Ureter (tissue), 1 donor: Measurements from ENCODE around the gene ITIH5. TPM values are rescaled to one million over a fixed set of nuclear protein-coding genes. Genes with fewer than 3 reads are reported as not detected.
"Not testable (repeated sequence)": the region's sequence is repeated elsewhere in the genome, so short reads cannot be mapped to it uniquely, and the experiment has no call there.

ENCODE experiments used
- DNase-seq: peaks from one replicate; pipeline ENCODE4 v3.0.0-alpha.2; 2020; ENCODE audit warnings: low spot score
- total RNA-seq: library from RNA; stranded (reverse); gene quantifications from one replicate; pipeline ENCODE4 v1.2.4, GENCODE V29; 2023
- donor health status: DM: yes; HTN: yes; CAD: no.

The ITIH5 gene
- total RNA-seq, result 25.5 TPM

DNA sequence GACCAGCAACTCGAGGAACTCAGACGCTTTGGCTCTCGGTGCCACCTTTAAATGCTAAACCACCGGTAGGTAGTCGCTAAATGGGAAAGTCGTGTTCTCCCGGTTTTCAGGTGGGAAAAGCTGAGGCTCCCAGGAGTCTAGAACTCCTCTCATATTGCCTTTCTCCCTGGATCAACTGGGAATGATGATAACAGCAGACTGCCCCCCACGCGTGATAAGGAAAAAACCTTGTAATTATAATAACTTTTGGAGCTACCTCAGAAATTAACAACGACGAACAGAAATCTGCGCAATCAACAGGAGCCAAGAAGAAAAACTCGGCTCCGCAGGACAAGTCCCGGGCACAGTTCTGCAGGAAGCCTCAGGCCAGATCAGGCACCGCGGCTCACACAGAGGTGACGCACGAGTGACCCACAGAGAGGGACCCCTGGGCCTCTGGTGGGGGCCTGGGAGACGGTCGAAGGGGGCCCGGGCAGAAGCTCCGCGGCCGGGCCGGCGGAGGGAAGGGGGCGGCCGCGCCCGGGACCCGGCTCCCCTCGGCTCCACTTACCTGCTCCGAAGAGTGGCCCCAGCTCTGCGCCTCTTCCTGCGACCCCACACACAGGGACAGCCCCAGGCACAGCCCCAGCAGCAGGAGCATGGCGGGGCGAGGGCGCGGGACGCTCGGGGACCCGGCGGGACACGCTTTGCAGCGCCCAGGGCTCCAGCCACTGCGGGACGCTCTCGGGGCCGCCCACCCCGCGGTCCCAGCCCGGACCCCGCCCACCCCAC lies at the start of gene ITIH5:
TSS of gene ITIH5 (minus strand) at position 714 of the 771 bp plus-strand sequence. CDS start at position 640, 74 bp downstream.
- DNase-seq, result no peak

DNA sequence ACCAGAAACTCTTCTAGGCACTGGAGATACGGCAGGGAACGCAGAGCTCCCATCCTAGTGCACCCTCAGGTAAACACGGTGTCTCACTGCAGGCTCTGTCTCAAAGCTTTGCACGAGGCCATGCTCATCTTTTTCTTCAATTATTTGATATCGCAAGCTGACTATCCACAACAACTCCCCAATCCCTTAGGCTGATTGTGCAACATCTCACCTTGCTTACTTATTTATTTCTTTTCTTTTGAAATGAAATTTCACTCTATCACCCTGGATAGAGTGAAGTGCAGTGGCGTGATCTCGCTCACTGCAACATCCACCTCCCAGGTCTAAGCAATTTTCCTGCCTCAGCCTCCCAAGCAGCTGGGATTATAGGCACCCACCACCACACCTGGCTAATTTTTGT lies 48.7 kb upstream of the ITIH5 start:
- DNase-seq, result no peak

DNA sequence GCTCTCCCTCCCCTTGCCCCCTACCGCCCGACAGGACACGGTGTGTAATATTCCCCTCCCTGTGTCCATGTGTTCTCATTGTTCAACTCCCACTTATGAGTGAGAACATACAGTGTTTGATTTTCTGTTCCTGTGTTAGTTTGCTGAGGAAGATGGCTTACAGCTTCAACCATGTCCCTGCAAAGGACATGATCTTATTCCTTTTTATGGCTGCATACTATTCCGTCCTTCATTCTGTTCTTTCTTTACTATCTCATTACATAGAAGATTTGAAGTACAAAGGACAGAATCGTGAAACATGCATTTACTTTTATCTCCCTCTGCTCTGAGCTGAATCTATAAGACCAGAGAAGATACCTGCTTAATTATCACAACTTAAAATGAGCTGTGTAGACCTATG lies 44.3 kb upstream of the ITIH5 start:
- DNase-seq, result not testable (repeated sequence)

DNA sequence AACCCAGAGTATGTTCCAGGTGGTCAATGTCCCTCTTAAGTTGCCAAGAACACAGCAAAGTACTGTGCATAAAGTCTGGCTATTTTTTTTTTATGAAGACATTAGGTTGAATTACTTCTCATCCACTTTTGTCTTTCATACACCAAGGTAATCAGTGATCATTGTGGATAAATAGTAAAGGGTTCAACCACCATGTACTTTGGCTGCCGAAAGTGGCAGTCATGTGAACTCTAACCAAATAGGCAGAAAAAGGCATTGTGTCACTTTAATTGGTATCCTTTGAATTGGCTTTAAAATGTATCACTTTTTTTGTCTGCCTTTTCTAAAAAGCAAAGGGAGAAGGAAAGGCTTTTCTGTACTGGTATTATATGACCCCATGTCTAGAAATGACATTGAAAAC lies 43.7 kb upstream of the ITIH5 start:
- no peak for DNase-seq

DNA sequence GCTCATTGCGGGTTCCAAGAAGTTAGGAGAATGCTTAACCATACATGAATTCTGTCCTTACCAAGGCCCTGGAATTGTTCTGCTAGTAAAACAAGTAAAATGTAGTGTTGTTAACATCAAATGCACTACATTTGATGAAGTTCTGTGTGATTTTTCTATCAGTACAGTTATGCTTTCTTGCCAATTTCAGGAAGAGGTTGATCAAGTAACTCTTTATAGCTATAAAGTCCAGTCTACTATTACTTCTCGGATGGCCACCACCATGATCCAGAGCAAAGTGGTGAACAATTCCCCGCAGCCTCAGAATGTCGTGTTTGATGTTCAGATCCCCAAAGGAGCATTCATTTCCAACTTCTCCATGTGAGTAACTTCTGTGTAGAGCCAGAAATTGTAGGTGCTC lies 42.1 kb upstream of the ITIH5 start:
- DNase-seq, result no peak

DNA sequence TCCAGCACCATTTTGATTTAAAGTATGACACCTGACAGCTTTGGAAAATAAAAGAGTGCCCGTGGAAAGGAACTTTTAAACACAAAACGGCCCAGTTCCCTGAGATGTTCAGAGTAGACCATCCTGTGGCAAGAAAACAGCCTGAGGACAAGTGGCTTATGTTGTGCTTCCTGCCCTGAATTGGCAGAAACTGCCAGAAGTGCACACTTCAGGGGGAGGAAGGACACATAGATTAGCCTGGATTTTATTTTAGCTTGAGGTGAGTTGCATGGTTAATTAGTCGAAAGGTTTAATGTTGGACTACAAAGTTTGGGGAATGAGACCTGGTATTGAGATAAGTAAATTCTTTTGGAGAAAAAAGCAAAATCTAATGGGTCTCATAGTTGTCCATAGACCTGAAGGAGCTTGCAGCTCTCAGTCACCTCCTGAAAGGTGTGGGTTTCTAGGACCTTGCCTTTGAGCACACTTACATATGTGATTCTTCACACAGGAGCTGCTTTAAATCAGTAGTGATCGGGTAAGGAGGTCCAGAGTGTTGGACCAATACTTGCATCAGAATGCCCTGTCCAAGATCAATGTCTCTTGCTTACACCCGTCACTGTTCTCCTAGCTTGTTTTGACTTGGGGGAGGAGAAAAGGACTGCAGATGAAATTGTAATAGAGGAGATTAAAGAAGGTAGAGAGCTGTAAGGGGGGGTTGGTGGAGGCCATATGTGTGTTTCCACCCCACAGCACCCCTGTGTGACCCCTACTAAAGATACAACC lies 41.3 kb upstream of the ITIH5 start:
- no peak for DNase-seq

DNA sequence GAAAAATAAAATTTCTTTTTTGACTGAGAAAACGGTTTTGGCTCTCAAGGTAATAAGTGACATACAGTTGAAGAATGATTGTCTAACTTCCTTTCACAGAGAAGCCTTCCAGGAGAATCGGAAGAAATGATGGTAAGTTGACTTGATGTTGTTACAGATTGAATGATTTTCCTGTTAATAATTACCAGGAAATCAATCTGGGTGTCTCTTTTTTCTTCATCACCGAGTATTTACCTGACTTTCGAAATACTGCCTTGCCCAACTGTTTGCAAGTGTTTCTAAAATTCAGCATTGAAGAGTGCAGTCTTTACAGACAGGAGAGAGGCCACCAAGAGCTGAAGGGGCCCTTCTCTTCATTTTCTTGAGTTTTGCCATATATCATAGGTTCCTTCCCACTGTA lies 40.3 kb upstream of the ITIH5 start:
- DNase-seq, result no peak

DNA sequence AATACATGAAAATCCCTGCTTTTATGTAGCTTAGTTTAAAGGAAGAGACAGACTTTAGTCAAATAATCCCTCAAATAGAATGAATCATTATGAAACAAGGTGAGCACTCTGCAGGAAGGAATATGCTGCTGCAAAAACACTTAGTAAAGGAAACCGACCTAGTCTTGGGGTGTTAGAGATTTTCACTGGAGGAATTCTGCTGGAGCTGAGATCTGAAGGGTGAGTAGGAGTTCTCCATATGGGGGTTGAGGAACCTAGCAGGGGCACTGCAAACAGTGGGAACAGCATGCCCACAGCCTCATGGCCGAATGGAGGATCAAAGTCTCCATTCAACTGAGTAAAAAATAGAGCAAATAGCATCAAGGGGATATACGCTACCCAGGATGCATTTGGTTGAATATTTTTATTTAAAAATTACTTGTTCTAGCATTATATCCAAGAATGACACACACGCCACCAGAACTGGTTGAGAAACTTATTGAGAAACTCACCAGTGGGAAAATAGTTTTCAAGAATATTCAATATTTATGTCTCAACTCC lies 39.8 kb upstream of the ITIH5 start:
- no peak for DNase-seq

DNA sequence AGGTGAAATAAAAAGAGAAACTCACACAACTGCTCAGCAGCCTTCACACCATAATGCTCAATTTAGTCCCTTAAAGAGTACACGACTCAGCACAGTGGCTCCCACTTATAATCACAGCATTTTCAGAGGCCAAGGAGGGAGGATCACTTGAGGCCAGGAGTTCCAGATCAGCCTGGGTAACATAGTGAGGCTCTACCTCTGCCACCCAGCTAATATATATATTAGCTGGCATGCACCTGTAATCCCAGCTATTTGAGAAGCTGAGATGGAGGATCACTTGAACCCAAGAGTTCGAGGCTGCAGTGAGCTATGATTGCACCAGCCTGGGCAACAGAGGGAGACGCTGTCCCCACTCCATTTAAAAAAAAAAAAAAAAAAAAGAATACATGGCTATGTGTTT lies 38.6 kb upstream of the ITIH5 start:
- no peak for DNase-seq

DNA sequence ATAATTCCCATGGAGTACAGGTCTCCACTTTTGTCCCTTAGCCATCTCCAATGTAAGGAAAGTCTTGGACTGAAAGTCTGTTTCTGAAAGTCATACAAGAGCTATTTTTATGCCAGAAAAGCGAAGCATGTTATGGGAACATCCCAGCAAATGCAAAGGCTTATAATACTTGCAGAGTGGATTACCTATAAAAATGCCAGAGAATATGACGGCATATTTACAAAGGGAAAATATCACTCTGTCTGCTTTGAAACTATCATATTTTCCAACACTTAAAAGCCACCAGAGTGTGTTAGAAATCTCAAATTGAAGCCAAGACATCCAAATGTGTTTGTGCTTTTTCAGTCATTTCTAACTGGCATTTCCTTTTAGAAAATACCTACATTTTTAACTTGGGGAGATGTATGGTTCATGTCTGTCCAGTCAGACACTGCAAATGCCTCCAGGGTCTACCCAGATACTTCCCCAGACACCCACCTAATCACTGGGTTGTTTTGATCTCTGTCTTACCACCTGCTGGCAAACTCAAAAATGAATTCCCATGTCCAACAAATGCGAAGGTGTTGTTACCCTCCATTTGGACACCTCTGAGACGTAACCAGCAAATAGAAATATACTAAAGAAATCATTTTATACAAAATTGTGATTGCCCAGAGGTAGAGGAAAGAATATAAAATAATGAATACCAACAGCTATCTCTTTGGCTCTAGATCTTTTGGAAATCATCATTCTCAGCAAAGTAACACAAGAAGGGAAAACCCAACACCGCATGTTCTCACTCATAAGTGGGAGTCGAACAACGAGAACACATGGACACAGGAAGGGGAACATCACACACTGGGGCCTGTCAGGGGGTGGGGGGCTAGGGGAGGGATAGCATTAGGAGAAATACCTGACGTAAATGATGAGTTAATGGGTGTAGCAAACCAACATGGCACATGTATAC lies 37.6 kb upstream of the ITIH5 start:
- DNase-seq, result no peak

DNA sequence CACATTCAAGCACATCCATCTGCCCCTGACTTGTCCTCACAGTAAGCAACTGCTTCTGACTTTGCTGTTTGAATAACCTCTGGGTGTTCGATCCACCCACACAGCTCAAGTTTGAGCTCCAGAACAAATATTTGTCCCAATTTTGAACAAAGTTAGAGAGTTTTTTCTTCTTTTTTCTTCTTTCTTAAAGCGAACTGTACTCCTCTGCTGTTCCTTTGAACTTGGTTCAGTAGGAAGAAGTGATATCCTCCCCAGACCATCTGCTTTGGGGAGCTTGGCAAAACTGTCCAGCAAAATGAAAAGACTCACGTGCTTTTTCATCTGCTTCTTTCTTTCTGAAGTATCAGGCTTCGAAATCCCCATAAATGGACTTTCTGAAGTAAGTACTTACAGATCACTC lies 36.4 kb upstream of the ITIH5 start, which contains the start of gene ITIH2:
TSS of gene ITIH2 (plus strand) at position 177 of the 400 bp plus-strand sequence. CDS start at position 296, 119 bp downstream.
- no peak for DNase-seq

DNA sequence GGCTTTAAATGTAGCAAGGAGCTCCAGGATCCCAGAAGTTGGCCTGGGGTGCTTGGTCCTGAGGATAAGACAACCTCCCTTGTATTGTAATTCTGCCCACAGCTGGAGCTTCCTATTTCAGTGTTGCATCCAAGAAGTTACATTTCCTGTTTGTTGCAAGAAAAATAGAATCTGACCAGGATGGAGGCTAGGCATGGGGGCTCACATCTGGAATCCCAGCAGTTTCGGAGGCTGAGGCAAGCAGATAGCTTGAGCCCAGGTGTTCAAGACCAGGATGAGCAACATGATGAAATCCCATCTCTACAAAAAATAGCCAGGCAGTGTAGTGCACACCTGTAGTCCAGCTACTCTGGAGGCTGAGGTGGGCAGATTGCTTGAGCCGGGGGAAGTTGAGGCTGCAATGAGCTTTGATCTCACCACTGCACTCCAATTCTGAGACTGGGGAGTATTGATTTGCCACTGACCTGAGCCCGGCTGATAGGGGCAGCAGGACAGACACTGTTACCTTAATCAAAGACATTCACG lies 35.6 kb upstream of the ITIH5 start:
- no peak for DNase-seq

DNA sequence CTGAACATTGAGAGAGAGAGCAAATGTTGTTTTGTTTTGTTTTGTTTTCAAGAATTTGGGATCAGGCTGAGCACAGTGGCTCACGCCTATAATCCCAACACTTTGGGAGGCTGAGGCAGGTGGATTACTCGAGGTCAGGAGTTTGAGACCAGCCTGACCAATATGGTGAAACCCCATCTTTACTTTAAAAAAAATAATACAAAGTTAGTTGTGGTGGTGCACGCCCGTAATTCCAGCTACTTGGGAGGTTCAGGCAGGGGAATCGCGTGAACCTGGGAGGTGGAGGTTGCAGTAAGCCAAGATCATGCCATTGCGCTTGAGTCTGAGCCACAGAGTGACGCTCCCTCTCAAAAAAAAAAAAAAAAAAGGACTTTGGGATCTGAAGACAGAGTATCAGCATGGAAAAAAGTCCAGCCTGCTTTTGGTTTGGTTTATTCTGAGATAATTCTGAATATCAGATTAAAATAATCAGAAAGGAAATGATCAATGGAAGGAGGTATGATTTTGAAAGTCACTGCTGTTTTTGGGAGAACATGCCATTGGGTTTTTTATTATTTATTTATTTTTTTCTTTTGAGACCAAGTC lies 34.5 kb upstream of the ITIH5 start:
- DNase-seq, result no peak

DNA sequence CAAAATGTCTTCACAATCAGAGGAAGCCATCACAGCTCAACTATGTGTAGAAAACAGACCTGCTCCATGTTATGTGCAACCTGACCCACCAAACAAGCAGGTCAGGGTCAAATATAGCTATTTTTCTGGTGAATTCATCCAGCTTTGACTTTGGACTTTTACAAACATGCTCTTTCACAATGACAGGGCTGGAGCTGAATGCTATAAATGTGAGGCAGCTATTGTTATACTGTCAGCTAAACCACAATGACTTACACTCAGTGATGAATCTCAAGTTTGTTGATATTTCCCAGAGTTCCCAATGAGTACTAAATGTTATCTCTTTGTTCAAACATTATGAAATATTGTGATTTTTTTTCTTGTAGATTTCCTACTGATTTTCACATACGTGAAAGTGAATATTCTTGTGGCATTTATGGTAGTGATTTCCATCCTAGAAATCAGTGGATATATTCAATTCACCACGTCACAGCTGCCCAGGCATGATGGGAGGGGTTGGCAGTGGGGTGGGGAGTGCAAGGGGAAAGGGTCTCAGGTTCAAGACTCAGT lies 33.9 kb upstream of the ITIH5 start:
- DNase-seq, result no peak

DNA sequence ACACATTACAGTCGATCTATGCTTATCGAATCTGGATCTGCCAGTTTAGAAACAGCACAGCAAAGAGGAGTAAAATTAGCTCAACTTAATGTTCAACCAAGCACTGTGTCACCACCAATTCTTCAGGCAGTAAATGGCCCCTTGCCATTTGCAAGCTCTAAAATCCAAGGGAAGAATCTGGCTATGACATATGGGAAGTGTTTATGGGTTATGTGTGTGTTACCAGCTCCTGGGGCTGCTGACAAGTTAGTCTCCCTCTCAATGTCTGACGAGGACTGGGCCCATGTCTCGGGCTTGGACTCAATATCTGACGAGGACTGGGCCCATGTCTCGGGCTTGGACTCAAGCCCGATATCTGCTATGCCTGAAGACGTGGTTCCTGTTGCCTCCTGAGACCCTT lies 30.7 kb upstream of the ITIH5 start:
- no peak for DNase-seq

DNA sequence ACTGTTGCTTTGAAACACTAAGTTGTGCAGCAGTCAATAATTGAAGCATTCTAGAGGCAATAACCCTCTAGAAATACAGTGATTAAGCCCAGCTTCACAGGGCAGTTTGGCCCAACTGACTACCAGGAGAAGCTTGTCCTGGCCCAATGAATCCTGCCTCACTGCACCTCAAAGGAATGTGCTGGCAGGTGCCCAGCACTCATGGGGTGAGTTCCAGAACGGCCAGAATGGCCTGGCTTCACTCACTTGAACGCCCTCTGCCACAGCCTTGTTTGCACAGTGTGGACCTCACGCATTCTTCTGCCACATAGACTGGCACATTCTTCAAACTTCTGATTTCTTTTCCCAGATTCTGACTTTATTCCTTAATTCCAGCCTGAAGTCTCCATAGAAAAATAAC lies 29.8 kb upstream of the ITIH5 start:
- DNase-seq, result no peak

DNA sequence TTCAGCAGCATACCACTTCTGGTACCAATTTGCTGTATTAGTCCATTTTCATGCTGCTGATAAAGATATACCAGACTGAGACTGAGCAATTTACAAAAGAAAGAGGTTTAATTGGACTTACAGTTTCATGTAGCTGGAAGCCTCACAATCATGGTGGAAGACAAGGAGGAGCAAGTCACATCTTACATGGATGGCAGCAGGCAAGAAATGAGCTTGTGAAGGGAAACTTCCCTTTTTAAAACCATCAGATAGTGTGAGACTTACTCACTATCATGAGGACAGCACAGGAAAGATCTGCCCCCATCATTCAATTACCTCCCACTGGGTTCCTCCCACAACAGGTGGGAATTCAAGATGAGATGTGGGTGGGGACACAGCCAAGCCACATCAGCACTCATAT lies 26.4 kb upstream of the ITIH5 start:
- not testable (repeated sequence) for DNase-seq

DNA sequence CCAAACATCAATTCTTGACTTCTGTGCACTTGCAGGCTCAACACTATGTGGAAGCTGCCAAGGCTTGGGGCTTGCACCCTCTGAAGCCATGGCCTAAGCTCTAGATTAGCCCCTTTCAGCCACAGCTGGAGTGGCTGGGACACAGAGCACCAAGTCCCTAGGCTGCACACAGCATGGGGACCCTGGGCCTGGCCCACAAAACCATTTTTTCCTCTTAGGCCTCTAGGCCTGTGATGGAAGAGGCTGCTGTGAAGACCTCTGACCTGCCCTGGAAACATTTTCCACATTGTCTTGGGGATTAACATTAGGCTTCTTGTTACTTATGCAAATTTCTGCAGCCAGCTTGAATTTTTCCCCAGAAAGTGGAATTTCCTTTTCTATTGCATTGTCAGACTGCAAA lies 25.6 kb upstream of the ITIH5 start:
- not testable (repeated sequence) for DNase-seq

DNA sequence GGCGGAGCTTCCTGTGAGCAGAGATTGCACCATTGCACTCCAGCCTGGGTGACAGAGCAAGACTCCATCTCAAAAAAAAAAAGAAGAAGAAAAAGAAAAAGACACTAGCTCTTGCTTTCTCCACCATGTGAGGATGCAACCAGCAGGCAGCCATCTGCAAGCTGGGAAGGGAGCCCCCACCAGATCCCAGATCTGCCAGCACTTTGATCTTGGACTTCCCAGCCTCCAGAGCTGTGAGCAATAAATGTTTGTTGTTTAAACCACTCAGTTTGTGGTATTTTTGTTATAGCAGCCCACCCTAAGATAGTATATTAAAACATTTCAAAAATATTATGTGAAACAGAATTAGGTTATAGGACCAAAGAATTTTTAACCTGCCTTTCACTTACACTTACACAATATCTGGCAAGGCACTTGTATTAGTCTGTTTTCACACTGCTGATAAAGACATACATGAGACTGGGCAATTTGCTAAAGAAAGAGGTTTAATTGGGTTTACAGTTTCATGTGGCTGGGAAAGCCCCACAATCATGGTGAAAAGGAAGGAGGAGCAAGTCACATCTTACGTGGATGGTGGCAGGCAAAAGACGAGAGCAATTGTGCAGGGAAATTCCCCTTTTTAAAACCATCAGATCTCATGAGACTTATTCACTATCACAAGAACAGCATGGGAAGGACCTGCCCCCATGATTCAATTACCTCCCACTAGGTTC lies 24.3 kb upstream of the ITIH5 start:
- DNase-seq, result not testable (repeated sequence)

DNA sequence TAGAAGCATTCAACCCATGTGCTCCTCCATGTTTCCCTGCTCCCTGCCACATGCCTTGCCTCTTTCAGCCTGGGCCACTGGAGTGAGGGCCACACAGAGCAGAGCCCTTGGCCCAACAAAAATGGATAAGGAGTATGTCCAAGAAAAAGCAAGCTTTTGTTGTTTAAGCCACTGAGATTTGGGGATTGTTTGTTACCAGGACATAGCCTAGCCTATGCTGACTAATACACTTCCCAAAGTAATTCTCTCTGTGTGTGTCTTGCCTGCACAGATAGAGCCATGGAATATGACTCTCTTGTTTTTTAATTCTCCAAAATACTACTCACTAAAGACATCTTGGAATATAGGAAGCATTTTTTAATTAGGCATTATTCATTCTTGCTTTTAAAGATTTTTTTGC lies 22.8 kb upstream of the ITIH5 start:
- DNase-seq, result no peak
